ENCODE results near the gene MS4A6E.
A peak's percentile ranks its signal among the peaks of the same experiment; 100 is the strongest.
"Not testable (repeated sequence)": the region's sequence is repeated elsewhere in the genome, so short reads cannot be mapped to it uniquely, and the experiment has no call there.

The MS4A6E gene, protein sequence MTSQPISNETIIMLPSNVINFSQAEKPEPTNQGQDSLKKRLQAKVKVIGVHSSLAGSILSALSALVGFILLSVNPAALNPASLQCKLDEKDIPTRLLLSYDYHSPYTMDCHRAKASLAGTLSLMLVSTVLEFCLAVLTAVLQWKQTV

DNA sequence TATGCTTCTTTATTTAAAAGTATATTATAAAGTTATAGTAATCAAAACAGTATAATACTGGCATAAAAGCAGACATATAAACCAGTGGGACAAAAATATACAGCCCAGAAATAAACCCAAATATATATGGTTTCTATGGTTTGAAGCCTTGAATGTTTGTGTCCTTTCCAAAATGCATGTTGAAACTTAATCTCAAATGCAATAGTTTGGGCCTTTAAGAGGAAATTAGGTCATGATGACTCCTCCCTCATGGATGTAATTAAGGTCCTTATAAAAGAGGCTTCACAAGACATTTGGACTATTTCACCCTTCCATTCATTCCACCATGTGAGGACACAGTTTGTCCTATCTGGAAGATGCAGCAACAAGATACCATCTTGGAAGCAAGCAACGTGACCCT is at the start of gene MS4A6E:
TSS of gene MS4A6E (plus strand) at position 301 of the 400 bp plus-strand sequence. CDS start 7,641 bp downstream, outside the sequence.
- TF ChIP-seq, protein P1, sequence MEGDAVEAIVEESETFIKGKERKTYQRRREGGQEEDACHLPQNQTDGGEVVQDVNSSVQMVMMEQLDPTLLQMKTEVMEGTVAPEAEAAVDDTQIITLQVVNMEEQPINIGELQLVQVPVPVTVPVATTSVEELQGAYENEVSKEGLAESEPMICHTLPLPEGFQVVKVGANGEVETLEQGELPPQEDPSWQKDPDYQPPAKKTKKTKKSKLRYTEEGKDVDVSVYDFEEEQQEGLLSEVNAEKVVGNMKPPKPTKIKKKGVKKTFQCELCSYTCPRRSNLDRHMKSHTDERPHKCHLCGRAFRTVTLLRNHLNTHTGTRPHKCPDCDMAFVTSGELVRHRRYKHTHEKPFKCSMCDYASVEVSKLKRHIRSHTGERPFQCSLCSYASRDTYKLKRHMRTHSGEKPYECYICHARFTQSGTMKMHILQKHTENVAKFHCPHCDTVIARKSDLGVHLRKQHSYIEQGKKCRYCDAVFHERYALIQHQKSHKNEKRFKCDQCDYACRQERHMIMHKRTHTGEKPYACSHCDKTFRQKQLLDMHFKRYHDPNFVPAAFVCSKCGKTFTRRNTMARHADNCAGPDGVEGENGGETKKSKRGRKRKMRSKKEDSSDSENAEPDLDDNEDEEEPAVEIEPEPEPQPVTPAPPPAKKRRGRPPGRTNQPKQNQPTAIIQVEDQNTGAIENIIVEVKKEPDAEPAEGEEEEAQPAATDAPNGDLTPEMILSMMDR (IDR thresholded peaks at IDR 0.05), result no peak
- Histone ChIP-seq H3K4me3 (no peak within 1 kb of the TSS), H3K27ac (no peak within 1 kb of the TSS)
- no peak for DNase-seq (ENCODE audit: low spot score)

DNA sequence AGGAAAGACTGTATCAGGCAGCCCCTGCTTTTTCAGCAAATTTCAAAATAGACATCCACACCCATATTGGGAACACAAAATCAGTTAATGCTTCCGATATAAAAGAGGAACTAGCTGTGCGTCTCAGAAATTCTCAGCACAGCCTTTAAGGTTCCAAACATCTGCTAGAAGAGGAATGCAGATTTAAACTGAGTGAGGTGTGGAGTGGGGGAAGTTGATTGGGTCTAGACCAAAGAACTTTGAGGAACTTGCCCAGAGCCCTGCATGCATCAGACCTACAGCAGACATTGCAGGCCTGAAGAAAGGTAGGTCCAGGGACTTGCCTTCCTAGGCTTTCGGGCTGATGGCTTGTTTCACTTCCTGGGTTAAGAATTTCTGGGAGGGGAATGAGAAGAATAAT is 46.6 kb upstream of the MS4A6E start, which contains the start of gene MS4A4A:
TSS of gene MS4A4A (plus strand) at position 255 of the 400 bp plus-strand sequence. CDS start at position 265, 10 bp downstream.
- TF ChIP-seq, protein P1 (IDR thresholded peaks at IDR 0.05), result no peak
- H3K27ac ChIP-seq, result peak within 1 kb of the TSS in 1 of 2 donors; percentile 76
- DNase-seq (ENCODE audit: low spot score), result no peak
- H3K4me3 ChIP-seq, result peak within 1 kb of the TSS; percentile 37

DNA sequence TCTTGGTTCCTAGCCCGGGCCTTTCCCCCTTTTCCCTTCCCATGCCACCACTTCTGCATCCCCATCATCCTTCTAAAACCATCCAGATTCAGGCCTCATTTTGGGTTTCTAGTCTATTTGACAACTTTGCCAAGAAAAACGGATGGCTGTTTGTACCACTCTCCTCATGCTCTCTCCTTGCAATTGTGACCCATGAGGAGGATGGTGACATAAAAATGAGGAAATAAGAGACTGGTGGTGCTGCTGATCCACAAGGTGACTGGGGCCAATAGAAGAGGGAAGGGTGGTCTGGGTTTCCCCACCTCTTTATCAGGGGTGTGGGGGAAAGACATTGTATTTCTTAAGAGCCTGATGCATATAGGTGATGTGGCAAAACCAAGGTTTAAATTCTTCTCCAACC is 45.6 kb upstream of the MS4A6E start:
- peak overlapping the region; percentile 37 for H3K4me3 ChIP-seq
- no peak for DNase-seq (ENCODE audit: low spot score)
- TF ChIP-seq, protein P1 (IDR thresholded peaks at IDR 0.05), result no peak
- peak overlapping the region in 1 of 2 donors; percentile 76 for H3K27ac ChIP-seq

DNA sequence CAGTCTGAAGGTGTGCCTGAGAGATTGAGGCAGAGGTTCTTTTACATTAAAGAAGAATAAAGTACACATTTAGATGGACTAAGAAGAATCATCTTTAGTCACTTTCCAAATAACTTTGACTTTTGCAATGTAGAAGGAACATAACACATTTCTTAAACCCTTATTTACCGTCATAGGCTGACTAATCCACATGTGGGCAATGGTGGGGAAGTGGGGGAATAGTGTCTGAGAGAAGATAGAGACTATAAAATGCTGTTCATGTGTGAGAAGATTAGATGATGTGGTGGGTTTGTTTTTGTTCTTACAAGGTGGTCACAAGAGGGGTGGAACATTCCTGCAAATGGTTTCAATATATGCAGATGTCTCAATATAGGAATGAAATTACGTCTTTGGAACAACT is 44.8 kb upstream of the MS4A6E start:
- Histone ChIP-seq H3K4me3 (peak overlapping the region; percentile 38), H3K27ac (peak overlapping the region in 1 of 2 donors; percentile 76)
- TF ChIP-seq, protein P1 (IDR thresholded peaks at IDR 0.05), result no peak
- DNase-seq (ENCODE audit: low spot score), result no peak

DNA sequence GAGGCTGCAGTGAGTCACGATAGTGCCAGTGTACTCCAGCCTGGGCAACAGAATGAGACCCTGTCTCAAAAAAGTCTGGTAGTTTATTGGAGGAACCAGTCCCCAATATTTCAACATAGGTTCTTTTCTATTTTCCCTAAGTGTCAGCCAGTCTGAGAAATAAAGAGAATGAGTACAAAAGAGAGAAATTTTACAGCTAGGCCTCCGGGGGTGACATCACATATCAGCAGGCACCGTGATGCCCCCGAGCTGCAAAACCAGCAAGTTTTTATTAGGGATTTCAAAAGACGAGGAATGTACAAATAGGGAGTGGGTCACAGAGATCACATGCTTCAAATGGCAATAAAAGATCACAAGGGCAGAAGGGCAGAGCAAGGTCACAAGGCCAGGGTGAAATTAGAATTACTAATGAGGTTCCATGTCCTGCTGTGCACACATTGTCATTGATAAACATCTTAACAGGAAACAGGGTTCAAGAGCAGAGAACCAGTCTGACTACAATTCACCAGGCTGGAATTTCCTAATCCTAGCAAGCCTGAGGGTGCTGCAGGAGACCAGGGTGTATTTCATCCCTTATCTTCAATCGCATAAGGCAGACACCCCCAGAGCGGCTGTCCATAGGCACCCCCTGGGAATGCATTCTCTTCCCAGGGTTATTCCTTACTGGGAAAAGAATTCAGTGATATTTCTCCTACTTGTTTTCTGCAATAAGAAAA is 41.5 kb upstream of the MS4A6E start:
- peak overlapping the region in 1 of 2 donors; percentile 11 for H3K27ac ChIP-seq
- not testable (repeated sequence) for DNase-seq (ENCODE audit: low spot score); H3K4me3 ChIP-seq

DNA sequence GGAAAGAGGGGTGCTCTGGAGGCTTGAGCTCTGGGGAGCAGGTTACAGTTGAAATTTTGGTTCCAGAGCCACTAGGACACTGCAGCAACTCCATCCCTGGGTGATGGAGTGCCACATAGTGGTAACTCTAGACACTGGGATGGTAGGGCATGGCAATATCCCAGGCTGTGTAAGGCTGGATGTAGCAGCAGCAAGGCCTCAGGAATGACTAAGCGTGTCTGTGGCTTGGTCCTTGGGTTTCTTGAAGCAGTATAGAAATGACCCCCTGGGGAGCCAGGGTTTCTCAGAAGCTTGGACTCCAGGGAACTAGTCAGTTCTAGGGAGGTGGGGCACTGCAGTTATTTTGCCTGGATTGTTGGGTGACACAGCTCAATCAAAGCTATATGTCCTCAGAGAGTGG is 38.5 kb upstream of the MS4A6E start:
- Histone ChIP-seq H3K27ac (no peak overlapping the region), H3K4me3 (no peak overlapping the region)
- TF ChIP-seq, protein P1 (IDR thresholded peaks at IDR 0.05), result no peak
- no peak for DNase-seq (ENCODE audit: low spot score)

DNA sequence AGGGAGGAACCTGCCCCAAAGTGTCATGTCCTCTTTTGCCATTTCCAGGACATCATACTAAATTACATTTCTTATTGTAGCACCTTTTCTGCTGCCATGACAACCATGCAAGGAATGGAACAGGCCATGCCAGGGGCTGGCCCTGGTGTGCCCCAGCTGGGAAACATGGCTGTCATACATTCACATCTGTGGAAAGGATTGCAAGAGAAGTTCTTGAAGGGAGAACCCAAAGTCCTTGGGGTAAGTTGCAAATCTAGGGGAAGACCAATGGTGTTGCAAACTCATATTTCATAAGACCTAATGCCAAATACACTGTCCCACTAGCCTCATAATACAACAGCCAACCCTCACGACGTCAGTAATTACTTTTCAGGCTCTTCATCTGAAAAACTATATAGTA is 34.9 kb upstream of the MS4A6E start:
- TF ChIP-seq, protein P1 (IDR thresholded peaks at IDR 0.05), result no peak
- H3K4me3 ChIP-seq, result no peak overlapping the region
- no peak overlapping the region for H3K27ac ChIP-seq
- no peak for DNase-seq (ENCODE audit: low spot score)
